GM19463 (cell line): ENCODE measurements around the gene WNT3A.

Experiments
- ATAC-seq: cut with Tn5 transposase; IDR thresholded peaks from one replicate; pipeline ENCODE4 v1.9.1; 2021; ENCODE audit warnings: mild to moderate bottlenecking, moderate library complexity; ENCODE audit not compliant: unreplicated experiment

The WNT3A gene

GRCh38 chr1:228066891-228067654 is 60.3 kb downstream of the WNT3A start:
- no peak for ATAC-seq

DNA sequence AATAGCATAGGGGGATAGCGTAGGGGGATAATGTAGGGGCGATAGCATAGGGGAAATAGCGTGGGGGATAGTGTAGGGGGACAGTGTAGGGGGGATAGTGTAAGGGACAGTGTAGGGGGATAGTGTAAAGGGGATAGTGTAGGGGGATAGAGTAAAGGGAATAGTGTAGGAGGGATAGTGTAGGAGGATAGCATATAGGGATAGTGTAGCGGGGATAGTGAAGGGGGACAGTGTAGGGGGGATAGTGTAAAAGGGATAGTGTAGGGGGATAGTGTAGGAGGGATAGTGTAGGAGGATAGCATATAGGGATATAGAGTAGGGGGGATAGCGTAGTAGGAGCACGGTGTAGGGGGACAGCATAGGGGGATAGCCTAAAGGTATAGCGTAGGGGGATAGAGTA is 61.6 kb downstream of the WNT3A start:
- no peak for ATAC-seq

DNA sequence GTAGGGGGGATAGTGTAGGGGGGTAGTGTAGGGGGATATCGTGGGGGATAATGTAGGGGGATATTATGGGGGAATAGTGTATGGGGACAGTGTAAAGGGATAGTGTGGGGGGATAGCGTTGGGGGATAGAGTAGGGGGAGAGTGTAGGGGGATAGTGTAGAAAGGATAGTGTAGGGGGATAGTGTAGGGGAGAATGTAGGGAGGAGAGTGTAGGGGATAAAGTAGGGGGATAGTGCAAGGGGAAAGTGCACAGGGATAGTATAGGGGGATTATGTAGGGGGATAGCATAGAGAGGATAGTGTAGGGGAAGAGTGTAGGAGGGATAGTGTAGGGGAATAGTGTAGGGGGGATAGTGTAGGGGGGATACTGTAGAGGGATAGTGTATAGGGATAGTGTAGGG is 63.4 kb downstream of the WNT3A start:
- ATAC-seq, result no peak

- ATAC-seq, result no peak
Observed at GRCh38 chr1:228070851-228071250, 64.1 kb downstream of the WNT3A start.

DNA sequence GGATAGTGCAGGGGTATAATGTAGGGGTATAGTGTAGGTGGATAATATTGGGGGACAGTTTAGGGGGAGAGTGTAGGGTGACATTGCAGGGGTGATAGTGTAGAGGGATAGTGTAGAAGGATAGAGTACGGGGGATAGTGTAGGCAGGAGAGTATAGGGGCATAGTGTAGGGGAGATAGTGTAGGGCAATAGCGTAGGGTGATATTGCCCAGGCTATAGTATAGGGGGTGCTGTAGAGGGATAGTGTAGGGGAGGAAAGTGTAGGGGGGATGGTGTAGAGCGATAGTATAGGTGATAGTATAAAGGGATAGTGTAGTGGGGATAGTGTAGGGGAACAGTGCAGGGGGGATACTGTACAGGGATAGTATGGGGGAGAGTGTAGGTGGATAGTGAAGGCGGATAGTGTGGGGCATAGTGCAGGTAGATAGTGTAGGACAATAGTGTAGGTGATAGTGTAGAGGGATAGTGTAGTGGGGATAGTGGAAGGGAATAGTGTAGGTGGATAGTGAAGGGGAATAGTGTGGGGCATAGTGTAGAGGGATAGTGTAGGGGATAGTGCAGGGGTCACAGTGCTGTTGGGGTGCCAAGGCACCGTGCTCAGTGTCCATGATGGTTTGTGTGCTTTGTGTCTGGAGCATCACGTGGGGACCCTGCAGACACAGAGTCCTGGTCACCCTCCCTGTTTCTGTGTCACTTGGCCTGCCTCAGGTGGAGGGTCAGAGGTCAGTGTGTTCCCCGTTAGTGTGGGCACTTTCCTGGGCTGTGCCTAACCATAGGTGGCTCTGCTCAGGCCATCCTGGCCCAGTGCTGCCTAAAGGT is 65.2 kb downstream of the WNT3A start:
- ATAC-seq, result no peak

DNA sequence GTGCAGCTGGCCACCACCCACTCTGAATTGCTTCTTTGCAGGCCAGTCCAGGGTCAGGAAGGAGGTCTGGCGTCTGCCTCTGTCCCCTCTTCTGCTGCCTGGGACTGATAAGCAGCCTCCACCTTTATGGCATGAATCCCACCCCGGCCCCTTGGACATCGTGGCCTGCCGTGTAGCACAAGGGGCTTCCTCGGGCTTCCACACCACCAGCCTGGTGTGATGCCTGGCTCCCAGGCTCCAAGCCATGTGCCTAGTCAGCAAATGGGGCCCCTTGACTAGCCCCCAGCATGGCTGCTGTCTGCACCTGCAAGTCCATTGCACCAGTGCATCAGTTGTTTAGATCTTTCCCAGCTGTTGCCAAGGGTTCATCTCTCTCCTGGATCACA is 65.9 kb downstream of the WNT3A start:
- no peak for ATAC-seq

- ATAC-seq, result no peak
Observed at GRCh38 chr1:228073061-228073856, 66.5 kb downstream of the WNT3A start.

DNA sequence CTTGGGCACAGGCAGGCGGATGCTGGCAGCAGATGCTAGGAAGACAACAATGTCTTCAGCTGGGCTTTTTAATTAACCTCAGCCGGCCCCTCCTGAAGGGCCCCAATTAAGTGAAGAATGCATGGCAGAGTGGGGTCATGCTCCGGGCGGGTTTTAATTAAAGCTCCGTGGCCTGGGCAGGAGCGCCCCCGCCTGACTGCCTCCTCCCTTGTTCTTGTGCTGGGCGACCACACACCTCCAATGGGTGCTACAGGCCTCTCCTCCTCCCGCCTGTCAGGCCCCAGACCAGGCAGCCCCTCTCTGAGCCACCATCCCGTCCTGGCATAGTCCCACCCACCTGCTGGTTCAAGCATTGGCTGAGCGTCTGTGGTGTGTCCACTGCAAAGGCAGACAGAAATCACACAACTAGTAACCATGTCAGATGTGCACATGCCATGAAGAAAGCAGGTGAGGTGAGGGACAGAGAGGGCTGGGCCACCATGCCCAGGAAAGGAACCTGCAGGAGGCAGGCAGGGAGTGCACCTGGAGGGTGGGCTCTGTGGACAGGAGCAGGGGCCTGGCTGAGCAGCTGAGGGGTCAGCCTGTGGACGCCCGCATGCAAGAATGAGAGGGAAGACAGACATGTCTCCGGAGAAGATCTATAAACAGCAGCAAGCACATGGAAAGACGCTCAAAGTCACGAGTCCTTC is 67.2 kb downstream of the WNT3A start:
- no peak for ATAC-seq

DNA sequence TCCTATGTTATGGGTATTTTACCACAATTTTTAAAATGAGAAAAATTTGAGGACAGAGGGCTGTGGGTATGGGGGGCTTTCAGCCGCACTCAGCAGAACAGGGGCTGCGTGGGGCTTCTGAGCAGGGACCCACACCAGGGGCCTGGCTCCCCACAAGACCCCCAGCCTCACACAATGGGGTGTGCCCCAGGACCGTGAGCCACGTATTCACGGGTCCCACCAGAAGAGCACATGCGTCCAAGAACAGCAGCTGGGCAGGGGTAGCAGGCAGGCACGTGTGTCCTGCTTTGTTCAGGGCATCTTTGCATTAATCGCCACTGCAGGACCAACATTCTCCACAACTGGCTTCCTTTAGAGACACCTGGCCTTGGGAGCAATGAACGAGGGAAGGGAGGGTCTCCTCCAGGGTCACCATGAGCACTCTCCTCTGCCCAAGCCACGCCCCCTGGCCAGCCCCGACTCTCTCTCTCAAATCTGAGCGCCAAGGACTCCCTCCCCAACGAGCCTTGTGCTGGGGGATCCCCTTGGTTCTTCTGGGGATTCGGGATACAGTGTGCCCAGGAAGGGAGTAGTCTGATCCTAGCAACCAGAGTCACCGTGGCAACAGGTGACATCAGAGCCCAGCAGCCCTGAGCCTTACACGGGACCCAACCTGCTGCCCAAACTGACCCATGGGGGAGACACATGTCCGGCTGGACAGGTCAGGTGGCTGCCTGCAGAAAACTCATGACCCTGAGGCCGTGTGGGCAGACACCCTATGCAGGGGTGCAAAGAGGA is 68.3 kb downstream of the WNT3A start:
- ATAC-seq, result no peak

DNA sequence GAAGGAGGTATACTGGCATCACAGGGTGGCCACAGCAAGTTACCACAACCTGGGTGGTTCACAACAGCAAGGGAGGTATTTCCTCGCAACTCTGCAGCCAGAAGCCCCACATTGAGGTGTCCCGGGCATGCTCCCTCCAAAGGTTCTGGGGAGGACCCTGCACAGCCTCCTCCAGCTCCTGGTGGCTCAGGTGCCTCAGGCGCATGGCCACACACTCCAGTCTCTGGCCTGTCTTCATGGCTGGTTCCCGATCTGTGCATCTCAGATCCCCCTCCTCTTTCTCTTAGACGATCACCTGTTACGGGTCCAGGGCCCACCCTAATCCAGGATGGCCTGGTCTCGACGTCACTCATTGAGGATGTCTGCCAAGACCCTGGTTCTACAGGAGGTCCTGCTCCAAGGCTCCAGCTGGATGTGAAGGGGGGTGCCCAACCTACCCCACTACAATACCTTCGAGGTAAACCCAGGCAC is 69.0 kb downstream of the WNT3A start:
- ATAC-seq, result no peak

DNA sequence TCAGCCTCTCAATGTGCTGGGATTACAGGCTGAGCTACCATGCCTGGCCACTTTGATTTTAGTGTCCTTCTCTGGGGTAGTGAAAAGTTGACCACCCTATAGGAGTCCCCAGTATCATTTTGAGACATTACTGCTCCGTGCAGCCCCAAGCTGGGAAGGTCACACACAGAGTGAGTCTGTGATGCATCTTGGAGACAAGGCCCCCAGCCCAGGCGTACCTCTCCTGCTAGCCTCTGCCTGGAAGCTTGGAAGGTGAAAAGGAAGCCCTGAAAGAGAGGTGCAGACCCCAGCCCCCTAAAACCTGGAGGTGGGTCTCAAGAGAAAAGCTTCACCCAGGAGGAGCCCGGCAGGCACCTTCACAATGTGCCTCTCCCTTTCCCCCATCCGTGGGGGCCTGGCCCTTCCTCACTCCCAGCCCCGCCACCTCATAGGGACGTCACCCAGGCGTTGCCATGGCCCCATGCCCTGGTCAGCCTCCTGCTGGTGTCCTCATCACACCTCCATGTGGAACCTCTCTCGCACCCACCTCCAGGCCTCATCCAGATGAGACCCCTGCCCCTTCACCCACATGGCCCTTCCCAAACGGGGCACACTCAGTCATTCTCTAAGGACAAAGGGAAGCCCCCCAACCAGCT is 70.1 kb downstream of the WNT3A start:
- no peak for ATAC-seq

- ATAC-seq, result no peak
Observed at GRCh38 chr1:228077565-228078330, 71.0 kb downstream of the WNT3A start.

DNA sequence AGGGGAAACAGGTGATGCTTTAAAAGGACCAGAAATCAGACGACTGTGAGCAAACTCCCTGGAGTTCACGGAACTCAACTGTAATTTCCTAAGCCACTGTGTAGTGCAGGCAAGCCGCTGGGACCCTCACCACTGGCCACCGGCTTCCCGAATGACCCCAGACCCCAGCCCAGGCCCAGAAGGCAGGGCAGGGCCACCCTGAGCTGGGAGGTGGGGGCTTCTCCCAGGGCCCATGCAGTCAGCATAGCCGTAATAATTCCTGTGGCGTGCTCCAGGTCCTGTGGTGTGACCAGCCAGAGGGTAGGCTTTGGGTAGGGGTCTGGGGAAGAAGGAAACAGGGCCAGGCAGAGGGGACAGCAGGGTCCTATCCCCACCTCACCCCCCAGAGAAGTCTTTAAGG is 72.2 kb downstream of the WNT3A start:
- ATAC-seq, result no peak

- ATAC-seq, result no peak
Observed at GRCh38 chr1:228079601-228080263, 72.9 kb downstream of the WNT3A start.

DNA sequence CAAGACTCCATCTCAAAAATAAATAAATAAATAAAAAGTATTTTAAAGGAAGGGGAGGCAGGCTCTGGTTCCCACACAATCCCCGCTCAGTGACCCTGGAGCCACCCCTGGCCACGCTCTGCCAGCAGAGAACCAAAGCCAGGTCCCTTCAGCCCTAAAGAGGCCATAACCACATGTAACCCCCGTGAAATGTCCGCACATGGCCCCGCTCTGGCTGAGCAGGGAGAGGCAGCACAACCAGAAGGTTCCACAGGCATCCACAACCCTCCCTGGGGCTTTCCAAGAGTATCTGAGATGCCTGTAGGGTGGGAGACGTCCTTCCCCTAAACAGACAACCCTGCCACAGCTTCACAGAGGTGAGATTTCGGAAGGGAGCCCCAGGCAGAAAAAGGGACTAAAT is 74.3 kb downstream of the WNT3A start:
- ATAC-seq, result no peak

DNA sequence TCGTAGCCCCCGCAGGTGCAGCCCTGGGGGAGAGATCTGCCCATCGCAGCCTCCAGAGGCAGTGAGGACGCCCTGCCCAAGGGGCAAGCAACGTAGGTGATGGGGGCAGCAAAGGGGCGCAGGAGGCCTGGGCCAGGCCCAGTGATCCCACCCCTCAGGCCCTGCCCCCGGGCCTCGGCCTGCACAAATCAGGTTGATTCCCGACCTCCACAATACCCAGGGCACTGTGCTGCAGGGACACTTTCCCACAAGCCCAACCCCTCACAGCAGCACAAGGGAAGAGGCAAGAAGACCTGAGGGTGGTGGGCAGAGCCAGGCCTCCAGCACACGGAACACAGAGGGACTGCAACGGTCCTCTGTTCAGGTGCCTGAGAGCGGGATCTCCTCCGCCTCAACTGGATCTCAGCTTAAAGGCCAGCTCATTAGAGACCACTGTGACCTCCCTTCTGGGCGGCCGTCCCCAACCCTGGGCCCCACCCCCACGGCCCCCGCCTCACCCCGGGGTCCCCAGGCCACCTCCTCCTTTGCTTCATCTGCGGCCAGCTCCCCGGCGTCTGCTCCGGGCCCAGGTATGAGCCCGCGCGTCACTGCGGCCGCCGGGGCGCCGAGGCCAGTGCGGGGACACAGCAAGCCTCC is 74.9 kb downstream of the WNT3A start:
- peak; percentile 23 for ATAC-seq

DNA sequence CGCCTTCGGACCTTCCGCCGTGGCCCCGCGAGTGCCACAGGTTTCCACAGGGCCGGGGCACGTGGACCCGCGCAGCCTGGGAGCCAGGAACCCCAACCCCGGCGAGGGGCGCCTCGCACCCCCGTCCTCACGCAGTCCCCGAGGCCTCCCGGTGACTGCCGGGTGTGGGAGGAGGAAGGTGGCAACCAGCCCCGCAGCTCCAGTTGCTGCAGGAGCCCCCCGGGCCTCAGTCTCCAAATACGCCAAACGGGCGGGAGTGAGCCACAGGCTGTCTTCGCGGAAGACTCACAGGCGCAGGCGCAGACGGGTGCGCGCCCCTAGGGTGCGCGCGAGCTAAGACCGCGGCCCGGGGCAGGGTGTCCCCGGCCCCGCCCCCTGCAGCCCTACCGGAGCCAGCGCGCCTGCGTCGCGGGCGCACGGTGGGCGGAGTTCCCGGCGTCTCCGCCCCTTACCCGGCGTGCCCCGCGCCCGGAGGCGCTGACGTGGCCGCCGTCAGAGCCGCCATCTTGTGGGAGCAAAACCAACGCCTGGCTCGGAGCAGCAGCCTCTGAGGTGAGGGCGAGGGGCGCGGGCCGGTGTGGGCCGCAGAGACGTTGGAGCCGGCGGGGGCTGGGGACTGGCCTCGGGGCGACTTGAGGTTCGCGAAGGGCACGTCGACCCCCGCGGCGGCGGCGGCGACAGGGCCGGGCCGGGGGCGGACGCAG is 75.6 kb downstream of the WNT3A start, which contains the start of gene ARF1:
ARF1 (plus strand) TSS at position 495 of the 704 bp plus-strand sequence. CDS start 14,407 bp downstream, outside the sequence.
- peak; percentile 74 for ATAC-seq
